ENCODE measurements around the gene EIF2D.

DNA sequence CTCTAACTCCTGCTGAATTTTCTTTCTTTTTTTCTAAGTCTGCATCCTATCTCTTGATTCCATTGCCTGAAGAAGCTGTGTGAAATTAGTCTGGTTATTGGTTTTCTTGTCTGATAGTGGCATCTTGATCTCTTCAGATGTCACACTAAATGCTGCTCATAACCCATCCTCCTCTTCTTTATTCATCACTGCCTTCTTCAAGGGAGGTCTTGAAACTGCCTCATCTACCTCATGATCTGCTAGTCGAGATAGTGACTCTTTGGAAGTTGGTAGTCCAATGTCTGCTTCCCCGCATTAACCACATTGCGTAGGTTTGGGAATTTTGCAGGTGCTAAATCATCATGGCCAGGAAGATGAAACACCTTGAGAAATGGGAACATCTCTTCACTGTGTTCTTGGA, 38.7 kb upstream of the EIF2D start:
- TF ChIP-seq, protein P1, sequence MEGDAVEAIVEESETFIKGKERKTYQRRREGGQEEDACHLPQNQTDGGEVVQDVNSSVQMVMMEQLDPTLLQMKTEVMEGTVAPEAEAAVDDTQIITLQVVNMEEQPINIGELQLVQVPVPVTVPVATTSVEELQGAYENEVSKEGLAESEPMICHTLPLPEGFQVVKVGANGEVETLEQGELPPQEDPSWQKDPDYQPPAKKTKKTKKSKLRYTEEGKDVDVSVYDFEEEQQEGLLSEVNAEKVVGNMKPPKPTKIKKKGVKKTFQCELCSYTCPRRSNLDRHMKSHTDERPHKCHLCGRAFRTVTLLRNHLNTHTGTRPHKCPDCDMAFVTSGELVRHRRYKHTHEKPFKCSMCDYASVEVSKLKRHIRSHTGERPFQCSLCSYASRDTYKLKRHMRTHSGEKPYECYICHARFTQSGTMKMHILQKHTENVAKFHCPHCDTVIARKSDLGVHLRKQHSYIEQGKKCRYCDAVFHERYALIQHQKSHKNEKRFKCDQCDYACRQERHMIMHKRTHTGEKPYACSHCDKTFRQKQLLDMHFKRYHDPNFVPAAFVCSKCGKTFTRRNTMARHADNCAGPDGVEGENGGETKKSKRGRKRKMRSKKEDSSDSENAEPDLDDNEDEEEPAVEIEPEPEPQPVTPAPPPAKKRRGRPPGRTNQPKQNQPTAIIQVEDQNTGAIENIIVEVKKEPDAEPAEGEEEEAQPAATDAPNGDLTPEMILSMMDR (IDR thresholded peaks at IDR 0.05) = no peak
- TF ChIP-seq POLR2A (IDR thresholded peaks at IDR 0.05; ENCODE audit: low read depth) = no peak
- TF ChIP-seq POLR2AphosphoS5 (IDR thresholded peaks at IDR 0.05) = no peak
